Osteocyte (in vitro differentiated cells): ENCODE measurements around the gene CASZ1. TPM values are rescaled to one million over a fixed set of nuclear protein-coding genes. Genes with fewer than 3 reads are reported as not detected.

Source experiments
- DNase-seq: peaks from one replicate; pipeline ENCODE4 v3.0.0; 2021; ENCODE audit warnings: mixed read lengths; ENCODE audit not compliant: unreplicated experiment; ENCODE audit errors: extremely low spot score
- H3K27ac Mint-ChIP-seq: one replicate; pipeline ENCODE4 v1.8.0; 2021; ENCODE audit warnings: mild to moderate bottlenecking, mixed read lengths; ENCODE audit not compliant: unreplicated experiment
- H3K27me3 Mint-ChIP-seq: one replicate; pipeline ENCODE4 v1.8.0; 2021; ENCODE audit warnings: mixed read lengths; ENCODE audit not compliant: unreplicated experiment
- H3K36me3 Mint-ChIP-seq: one replicate; pipeline ENCODE4 v1.8.0; 2021; ENCODE audit warnings: mixed read lengths; ENCODE audit not compliant: unreplicated experiment
- H3K4me1 Mint-ChIP-seq: one replicate; pipeline ENCODE4 v1.8.0; 2021; ENCODE audit warnings: mixed read lengths; ENCODE audit not compliant: unreplicated experiment
- H3K4me3 Mint-ChIP-seq: one replicate; pipeline ENCODE4 v1.8.0; 2021; ENCODE audit warnings: mild to moderate bottlenecking, moderate library complexity, mixed read lengths; ENCODE audit not compliant: unreplicated experiment
- H3K9me3 Mint-ChIP-seq: one replicate; pipeline ENCODE4 v1.8.0; 2021; ENCODE audit warnings: mixed read lengths; ENCODE audit not compliant: unreplicated experiment
- long read RNA-seq: library from polyadenylated mRNA; unstranded; transcript quantifications from one replicate; pipeline ENCODE4 v2.0.0, GENCODE V29; 2021
- total RNA-seq: library from RNA; stranded (reverse); gene quantifications from 2 replicates; pipeline ENCODE4 v1.2.1, GENCODE V29; 2021
- TF ChIP-seq, protein P1 (sequence below): fragments of 200-600 bp; sonication (generic); IDR thresholded peaks from 2 replicates; pipeline ENCODE4 v1.5.0; 2021; ENCODE audit warnings: antibody characterized with exemption, mild to moderate bottlenecking, moderate library complexity

CASZ1 gene, protein sequence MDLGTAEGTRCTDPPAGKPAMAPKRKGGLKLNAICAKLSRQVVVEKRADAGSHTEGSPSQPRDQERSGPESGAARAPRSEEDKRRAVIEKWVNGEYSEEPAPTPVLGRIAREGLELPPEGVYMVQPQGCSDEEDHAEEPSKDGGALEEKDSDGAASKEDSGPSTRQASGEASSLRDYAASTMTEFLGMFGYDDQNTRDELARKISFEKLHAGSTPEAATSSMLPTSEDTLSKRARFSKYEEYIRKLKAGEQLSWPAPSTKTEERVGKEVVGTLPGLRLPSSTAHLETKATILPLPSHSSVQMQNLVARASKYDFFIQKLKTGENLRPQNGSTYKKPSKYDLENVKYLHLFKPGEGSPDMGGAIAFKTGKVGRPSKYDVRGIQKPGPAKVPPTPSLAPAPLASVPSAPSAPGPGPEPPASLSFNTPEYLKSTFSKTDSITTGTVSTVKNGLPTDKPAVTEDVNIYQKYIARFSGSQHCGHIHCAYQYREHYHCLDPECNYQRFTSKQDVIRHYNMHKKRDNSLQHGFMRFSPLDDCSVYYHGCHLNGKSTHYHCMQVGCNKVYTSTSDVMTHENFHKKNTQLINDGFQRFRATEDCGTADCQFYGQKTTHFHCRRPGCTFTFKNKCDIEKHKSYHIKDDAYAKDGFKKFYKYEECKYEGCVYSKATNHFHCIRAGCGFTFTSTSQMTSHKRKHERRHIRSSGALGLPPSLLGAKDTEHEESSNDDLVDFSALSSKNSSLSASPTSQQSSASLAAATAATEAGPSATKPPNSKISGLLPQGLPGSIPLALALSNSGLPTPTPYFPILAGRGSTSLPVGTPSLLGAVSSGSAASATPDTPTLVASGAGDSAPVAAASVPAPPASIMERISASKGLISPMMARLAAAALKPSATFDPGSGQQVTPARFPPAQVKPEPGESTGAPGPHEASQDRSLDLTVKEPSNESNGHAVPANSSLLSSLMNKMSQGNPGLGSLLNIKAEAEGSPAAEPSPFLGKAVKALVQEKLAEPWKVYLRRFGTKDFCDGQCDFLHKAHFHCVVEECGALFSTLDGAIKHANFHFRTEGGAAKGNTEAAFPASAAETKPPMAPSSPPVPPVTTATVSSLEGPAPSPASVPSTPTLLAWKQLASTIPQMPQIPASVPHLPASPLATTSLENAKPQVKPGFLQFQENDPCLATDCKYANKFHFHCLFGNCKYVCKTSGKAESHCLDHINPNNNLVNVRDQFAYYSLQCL (N-terminal part only)
- total RNA-seq, result 1.2 and 1.8 TPM in 2 replicates
- long read RNA-seq, partial matches to known transcripts, result 0 of 1 reads
- long read RNA-seq, other reads (novel, unspliced or antisense), result 1 of 1 reads

DNA sequence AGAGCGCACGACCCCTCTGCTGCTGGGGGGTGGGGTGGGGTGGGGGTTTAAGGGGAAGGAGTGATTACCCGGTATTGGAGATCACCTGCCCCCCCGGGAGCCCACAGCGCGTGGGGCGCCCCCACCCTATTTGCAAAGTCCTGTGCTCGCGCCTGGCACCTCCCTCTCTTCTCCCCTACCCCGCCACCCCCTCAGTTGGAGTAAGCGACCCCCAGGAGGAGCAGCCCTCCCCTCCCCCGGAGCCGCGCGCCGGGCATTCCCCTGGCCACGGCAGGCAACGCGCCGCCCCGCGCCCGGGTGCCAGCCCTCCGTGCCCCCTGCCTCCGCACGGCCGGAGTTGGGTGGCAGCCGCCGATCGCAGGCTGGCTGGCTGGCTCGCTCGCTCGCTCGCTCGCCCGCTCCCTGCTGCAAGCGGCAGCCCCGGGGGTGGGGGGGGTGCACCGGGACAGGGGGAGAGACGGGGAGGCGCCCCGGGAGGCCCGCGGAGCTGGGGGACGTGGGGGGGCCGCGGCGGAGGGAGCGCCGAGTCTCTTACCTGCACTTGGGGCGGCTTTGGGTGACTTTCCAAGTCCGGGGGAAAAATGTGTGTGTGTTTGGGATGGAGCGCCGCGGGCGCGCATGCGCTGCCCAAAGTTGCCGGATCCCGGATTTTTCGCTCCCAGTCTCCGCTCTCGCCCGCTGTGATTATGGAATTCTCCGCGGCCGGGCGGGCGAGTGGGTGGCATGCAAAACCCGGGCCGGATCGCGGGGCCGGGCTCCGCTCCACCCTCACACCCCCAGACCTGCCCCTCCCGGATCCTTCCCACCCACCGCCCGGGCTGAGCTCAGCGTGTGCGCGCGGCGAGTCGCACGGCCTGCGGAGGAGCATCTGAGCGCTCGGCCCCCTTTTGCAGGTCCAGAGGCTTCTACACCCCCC, at the start of gene CASZ1:
CASZ1 (minus strand) TSS at position 618 of the 916 bp plus-strand sequence. CDS start 102,757 bp downstream, outside the sequence.
- H3K4me1 Mint-ChIP-seq, result peaks cover 20% of the 10 kb centered on the region
- H3K27ac Mint-ChIP-seq, result no peak within 1 kb of the TSS
- H3K36me3 Mint-ChIP-seq, result no peaks in the 10 kb centered on the region
- peak; percentile 94 for DNase-seq
- H3K27me3 Mint-ChIP-seq, result peaks cover 63% of the 10 kb centered on the region
- H3K9me3 Mint-ChIP-seq, result no peaks in the 10 kb centered on the region
- TF ChIP-seq, protein P1, sequence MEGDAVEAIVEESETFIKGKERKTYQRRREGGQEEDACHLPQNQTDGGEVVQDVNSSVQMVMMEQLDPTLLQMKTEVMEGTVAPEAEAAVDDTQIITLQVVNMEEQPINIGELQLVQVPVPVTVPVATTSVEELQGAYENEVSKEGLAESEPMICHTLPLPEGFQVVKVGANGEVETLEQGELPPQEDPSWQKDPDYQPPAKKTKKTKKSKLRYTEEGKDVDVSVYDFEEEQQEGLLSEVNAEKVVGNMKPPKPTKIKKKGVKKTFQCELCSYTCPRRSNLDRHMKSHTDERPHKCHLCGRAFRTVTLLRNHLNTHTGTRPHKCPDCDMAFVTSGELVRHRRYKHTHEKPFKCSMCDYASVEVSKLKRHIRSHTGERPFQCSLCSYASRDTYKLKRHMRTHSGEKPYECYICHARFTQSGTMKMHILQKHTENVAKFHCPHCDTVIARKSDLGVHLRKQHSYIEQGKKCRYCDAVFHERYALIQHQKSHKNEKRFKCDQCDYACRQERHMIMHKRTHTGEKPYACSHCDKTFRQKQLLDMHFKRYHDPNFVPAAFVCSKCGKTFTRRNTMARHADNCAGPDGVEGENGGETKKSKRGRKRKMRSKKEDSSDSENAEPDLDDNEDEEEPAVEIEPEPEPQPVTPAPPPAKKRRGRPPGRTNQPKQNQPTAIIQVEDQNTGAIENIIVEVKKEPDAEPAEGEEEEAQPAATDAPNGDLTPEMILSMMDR, result no peak
- H3K4me3 Mint-ChIP-seq, result peak within 1 kb of the TSS; percentile 78

DNA sequence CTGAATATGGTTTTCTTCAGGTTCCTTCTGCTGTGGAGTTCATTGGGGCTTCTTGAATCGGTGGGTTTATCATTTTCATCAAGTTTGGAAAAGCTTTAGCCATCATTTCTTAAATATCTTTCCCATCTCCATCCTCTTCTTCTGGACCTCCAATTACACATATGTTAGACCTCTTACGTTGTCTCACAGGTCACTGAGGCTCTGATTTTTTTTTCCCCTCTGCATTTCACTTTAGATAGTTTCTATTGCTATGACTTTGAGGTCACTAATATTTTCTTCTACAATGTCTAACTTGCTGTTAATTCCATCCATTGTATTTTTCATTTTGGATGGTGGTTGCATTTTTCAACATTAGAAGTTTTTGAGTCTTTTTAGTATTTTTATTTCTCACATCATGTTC, 47.3 kb upstream of the CASZ1 start:
- no peak for DNase-seq
- H3K4me1 Mint-ChIP-seq, result no peaks in the 10 kb centered on the region
- TF ChIP-seq, protein P1, result no peak
- peaks cover 51% of the 10 kb centered on the region for H3K27me3 Mint-ChIP-seq
- no peak overlapping the region for H3K27ac Mint-ChIP-seq
- peaks cover 14% of the 10 kb centered on the region for H3K9me3 Mint-ChIP-seq
- H3K36me3 Mint-ChIP-seq, result no peaks in the 10 kb centered on the region
- no peak overlapping the region for H3K4me3 Mint-ChIP-seq

DNA sequence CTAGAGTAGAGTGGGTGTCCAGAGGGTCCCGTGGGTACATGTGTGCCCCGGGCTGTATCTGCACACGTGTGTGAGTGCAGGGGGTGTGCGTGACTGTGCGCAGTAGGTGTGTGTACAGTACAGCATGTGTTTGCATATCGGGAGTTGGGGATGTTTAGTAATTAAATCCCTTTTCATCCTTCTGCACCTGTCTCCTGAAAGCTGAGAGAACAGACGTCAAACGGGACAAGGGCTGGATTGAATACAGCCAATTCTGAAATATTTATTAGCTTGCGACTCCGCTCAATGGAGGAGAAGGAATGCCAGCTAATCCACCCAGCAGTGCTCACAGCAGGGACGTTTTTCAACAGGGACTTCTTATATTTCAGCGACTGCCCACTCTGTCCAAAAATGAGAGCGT, 44.7 kb upstream of the CASZ1 start:
- Mint-ChIP-seq H3K27ac (no peak overlapping the region), H3K4me3 (no peak overlapping the region), H3K4me1 (peaks cover 12% of the 10 kb centered on the region), H3K36me3 (no peaks in the 10 kb centered on the region), H3K27me3 (peaks cover 44% of the 10 kb centered on the region), H3K9me3 (peaks cover 14% of the 10 kb centered on the region)
- TF ChIP-seq, protein P1, result no peak
- no peak for DNase-seq

DNA sequence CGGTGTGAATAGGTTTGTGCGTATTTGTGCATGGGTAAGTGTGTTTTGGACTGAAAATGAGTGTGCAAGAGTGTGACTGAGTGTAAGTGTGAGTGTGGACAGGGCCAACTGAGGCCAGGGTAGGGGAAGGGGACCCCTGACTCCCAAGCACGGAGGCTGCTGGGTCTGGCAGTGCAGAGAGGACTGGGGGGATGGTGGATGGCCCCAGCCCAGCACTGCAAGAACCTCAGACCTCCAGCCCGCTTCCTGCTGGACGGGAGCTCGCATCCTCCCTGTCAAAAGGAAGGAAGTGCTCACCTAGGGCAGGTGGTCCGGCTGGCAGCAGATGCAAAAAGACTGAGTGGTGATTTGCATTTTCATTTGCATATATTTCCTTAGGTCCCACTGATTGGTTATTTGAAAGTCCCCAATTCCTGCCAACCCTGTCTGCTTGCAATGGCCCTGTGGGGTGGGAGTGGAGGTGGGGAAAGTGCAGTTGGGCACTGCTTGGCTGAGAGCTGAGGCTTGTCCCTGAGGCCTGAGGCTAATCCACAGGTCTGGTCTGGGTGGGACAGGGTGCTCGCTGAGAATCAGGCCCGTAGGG, 42.8 kb upstream of the CASZ1 start:
- Mint-ChIP-seq H3K36me3 (no peaks in the 10 kb centered on the region), H3K27ac (no peak overlapping the region), H3K9me3 (peaks cover 9% of the 10 kb centered on the region), H3K4me3 (no peak overlapping the region), H3K4me1 (peaks cover 12% of the 10 kb centered on the region), H3K27me3 (peaks cover 35% of the 10 kb centered on the region)
- TF ChIP-seq, protein P1, result no peak
- DNase-seq, result no peak
